Measurements from ENCODE around the gene OCEL1.

DNA sequence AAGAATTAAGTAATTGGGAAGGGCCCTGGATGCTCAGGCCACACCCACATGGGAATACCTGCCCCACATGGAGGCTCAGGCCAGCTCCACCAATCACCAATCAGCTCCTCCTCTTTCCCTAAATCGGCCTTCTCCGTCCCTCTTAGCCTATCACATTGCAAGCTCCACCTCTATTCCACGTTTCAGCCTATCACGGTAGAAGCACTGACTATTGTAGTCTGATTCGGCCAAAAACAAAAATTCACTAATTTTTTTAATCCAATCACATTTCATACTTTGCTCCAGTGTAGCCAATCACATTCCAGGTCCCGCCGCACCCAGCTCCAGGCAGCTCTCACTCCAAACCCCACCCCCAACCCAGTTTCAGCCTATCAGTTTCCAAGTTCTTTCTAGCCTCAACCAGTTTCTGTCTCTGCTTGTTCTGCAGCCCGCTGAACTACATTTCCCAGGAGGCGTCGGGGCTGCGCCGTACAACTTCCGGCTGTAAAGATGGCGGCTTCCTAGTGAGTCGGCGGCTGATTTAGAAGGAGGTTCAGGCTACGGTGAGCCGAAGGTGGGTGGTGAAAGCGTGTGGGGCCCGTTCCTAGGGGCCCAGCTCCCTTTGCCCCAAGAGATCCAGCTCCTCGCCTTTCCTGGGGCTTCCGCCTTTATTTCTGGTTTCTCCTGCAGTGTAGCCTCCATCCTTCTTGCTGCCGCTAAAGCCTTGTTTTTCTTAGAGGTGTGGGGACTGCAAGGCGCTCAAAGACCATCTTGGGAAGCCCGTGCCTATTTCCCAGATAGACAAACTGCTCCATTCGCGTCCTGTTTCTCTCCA, 41.2 kb downstream of the OCEL1 start, which contains the start of gene BABAM1:
- TF ChIP-seq, protein P1, sequence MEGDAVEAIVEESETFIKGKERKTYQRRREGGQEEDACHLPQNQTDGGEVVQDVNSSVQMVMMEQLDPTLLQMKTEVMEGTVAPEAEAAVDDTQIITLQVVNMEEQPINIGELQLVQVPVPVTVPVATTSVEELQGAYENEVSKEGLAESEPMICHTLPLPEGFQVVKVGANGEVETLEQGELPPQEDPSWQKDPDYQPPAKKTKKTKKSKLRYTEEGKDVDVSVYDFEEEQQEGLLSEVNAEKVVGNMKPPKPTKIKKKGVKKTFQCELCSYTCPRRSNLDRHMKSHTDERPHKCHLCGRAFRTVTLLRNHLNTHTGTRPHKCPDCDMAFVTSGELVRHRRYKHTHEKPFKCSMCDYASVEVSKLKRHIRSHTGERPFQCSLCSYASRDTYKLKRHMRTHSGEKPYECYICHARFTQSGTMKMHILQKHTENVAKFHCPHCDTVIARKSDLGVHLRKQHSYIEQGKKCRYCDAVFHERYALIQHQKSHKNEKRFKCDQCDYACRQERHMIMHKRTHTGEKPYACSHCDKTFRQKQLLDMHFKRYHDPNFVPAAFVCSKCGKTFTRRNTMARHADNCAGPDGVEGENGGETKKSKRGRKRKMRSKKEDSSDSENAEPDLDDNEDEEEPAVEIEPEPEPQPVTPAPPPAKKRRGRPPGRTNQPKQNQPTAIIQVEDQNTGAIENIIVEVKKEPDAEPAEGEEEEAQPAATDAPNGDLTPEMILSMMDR (IDR thresholded peaks at IDR 0.05): peak in 1 of 6 experiments; percentile 19
- peak in 1 of 4 donors; percentile 43 for TF ChIP-seq POLR2A (IDR thresholded peaks at IDR 0.05)
